HCT116 (cell line): Measurements from ENCODE around the gene ZNF566.

Experiments used
- CTCF ChIP-seq, 3 experiments: fragments of 200-600 bp in 1 of 3; sonication (generic) in 1 of 3; IDR thresholded peaks in 2 of 3; conservative IDR thresholded peaks in 1 of 3; 2 replicates each; pipeline ENCODE4 v1.5.1; 2012 to 2017; ENCODE audit warnings: low read depth in 2 of 3, low read length in 2 of 3, antibody characterized with exemption in 1 of 3, borderline replicate concordance in 1 of 3, control low read depth in 1 of 3, mild to moderate bottlenecking in 1 of 3, mixed read lengths in 1 of 3, mixed run types in 1 of 3, moderate library complexity in 1 of 3; ENCODE audit not compliant: insufficient read depth in 1 of 3
- EZH2 ChIP-seq: fragments of 200-600 bp; sonication (generic); IDR thresholded peaks from 2 replicates; pipeline ENCODE4 v1.6.1; 2017; ENCODE audit warnings: antibody characterized with exemption, mixed run types

GRCh38 chr19:36524617-36525016, 35.3 kb upstream of the ZNF566 start:
- TF ChIP-seq CTCF (IDR thresholded peaks at IDR 0.05 in 2 of 3, conservative IDR thresholded peaks at IDR 0.05 in 1 of 3; ENCODE audit: borderline replicate concordance in 1 of 3, insufficient read depth in 1 of 3, low read depth in 2 of 3, low read length in 2 of 3) (no peak), EZH2 (no peak)
